ENCODE results near the gene MRNIP.

- TF ChIP-seq, protein P1, sequence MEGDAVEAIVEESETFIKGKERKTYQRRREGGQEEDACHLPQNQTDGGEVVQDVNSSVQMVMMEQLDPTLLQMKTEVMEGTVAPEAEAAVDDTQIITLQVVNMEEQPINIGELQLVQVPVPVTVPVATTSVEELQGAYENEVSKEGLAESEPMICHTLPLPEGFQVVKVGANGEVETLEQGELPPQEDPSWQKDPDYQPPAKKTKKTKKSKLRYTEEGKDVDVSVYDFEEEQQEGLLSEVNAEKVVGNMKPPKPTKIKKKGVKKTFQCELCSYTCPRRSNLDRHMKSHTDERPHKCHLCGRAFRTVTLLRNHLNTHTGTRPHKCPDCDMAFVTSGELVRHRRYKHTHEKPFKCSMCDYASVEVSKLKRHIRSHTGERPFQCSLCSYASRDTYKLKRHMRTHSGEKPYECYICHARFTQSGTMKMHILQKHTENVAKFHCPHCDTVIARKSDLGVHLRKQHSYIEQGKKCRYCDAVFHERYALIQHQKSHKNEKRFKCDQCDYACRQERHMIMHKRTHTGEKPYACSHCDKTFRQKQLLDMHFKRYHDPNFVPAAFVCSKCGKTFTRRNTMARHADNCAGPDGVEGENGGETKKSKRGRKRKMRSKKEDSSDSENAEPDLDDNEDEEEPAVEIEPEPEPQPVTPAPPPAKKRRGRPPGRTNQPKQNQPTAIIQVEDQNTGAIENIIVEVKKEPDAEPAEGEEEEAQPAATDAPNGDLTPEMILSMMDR (IDR thresholded peaks at IDR 0.05; ENCODE audit: control extremely low read depth in 1 of 3, insufficient read depth in 1 of 3, low read depth in 1 of 3, low read length in 3 of 3) = no peak
- TF ChIP-seq JUN (IDR thresholded peaks at IDR 0.05; ENCODE audit: low read depth, low read length) (no peak), YY1 (IDR thresholded peaks at IDR 0.05; ENCODE audit: low read depth, low read length) (no peak), POLR2AphosphoS5 (IDR thresholded peaks at IDR 0.05; ENCODE audit: low read depth, low read length) (no peak), CHD2 (IDR thresholded peaks at IDR 0.05; ENCODE audit: low read length) (no peak), GTF2F1 (IDR thresholded peaks at IDR 0.05; ENCODE audit: borderline replicate concordance, low read depth, low read length) (no peak)
Observed at GRCh38 chr5:179860301-179860700, 1.7 kb upstream of the MRNIP start.

Data from H1 (cell line).